Coronary artery (tissue), 2 donors: ENCODE results near the gene SGK2.

Experiments
- DNase-seq: peaks from one replicate; pipeline ENCODE4 v3.0.0-alpha.2; 2017; ENCODE audit warnings: low spot score
- H3K27ac ChIP-seq, 2 donors: fragments of 200-600 bp; sonication (generic); one replicate each; pipeline ENCODE4 v1.5.1; 2016 to 2019
- H3K4me3 ChIP-seq: fragments of 200-600 bp; sonication (generic); 2 replicates; pipeline ENCODE4 v1.5.1; 2016; ENCODE audit warnings: mild to moderate bottlenecking, moderate library complexity
- CTCF ChIP-seq: fragments of 200-600 bp; sonication (generic); IDR thresholded peaks from one replicate; pipeline ENCODE4 v1.5.1; 2019; ENCODE audit warnings: antibody characterized with exemption

Gene SGK2

GRCh38 chr20:43516251-43516824 lies 42.5 kb upstream of the SGK2 start:
- TF ChIP-seq CTCF = no peak
- no peak for DNase-seq
- no peak overlapping the region for H3K4me3 ChIP-seq
- no peak overlapping the region for H3K27ac ChIP-seq

- Histone ChIP-seq H3K4me3 (no peak overlapping the region), H3K27ac (no peak overlapping the region)
- DNase-seq = no peak
- TF ChIP-seq CTCF = no peak
Measured at GRCh38 chr20:43520074-43520630, 38.7 kb upstream of the SGK2 start.

- H3K4me3 ChIP-seq = no peak overlapping the region
- no peak for TF ChIP-seq CTCF
- H3K27ac ChIP-seq = no peak overlapping the region
- DNase-seq = no peak
Measured at GRCh38 chr20:43525021-43525420, 33.8 kb upstream of the SGK2 start.

GRCh38 chr20:43528258-43528875 lies 30.5 kb upstream of the SGK2 start:
- no peak for TF ChIP-seq CTCF
- Histone ChIP-seq H3K27ac (no peak overlapping the region), H3K4me3 (no peak overlapping the region)
- peak; percentile 60 for DNase-seq

- Histone ChIP-seq H3K27ac (no peak overlapping the region), H3K4me3 (no peak overlapping the region)
- DNase-seq = peak; percentile 55
- TF ChIP-seq CTCF = no peak
Measured at GRCh38 chr20:43529051-43529450, 29.8 kb upstream of the SGK2 start.

GRCh38 chr20:43529457-43530153 lies 29.2 kb upstream of the SGK2 start:
- Histone ChIP-seq H3K27ac (no peak overlapping the region), H3K4me3 (no peak overlapping the region)
- peak; percentile 62 for DNase-seq
- no peak for TF ChIP-seq CTCF
